Pancreas (tissue), 10 donors: ENCODE data around the gene MSLN. TPM values are rescaled to one million over a fixed set of nuclear protein-coding genes. Genes with fewer than 3 reads are reported as not detected.

Experiments used
- ATAC-seq, 4 donors: fragments of 200-7000 bp; cut with Tn5 transposase; one replicate each; pipeline versions ENCODE4 v1.8.0 to v1.9.1; 2020; ENCODE audit warnings: mild to moderate bottlenecking in 4 of 4, moderate library complexity in 4 of 4
- DNase-seq, 6 donors: peaks; one replicate each; pipeline ENCODE4 v3.0.0-alpha.2; 2020
- FAIRE-seq: peaks from 2 replicates; lab custom pipeline; 2012; peaks lifted over from hg19 to GRCh38; lab: Jason Lieb, UNC
- H3K27ac ChIP-seq, 4 donors: fragments of 200-600 bp; sonication (generic); 1 replicate in 3 of 4; 2 replicates in 1 of 4; pipeline versions ENCODE4 v1.5.0 to v1.8.0; 2020
- H3K27me3 ChIP-seq, 4 donors: fragments of 200-600 bp; one replicate each; pipeline ENCODE4 v1.8.0; 2021
- H3K36me3 ChIP-seq, 3 donors: fragments of 200-600 bp; sonication (generic) in 1 of 3; one replicate each; pipeline versions ENCODE4 v1.5.0 to v1.8.0; 2020 to 2021
- H3K4me1 ChIP-seq, 3 donors: fragments of 200-600 bp; one replicate each; pipeline ENCODE4 v1.8.0; 2021
- H3K4me3 ChIP-seq, 4 donors: fragments of 200-600 bp; sonication (generic) in 2 of 4; one replicate each; pipeline versions ENCODE4 v1.5.0 to v1.8.0; 2020 to 2021
- H3K9me3 ChIP-seq, 4 donors: fragments of 200-600 bp; one replicate each; pipeline ENCODE4 v1.8.0; 2021
- WGBS, 2 donors: extraction: QIAGEN DNeasy Blood & Tissue Kit; methylation state at CpG; one replicate each; pipeline ENCODE4 v1.1.7; 2013; 5-methylcytosine and 5-hydroxymethylcytosine counted together
- intact Hi-C, 3 donors: fragments of 100-400 bp; cut with DNase I; formaldehyde crosslinking; loops; one replicate each; pipeline versions ENCODE4 v1.11.1 to v1.14.2; 2022
- polyA plus RNA-seq, 2 donors: library from polyadenylated mRNA; stranded (reverse); fragments of 200-250 nt; gene quantifications; one replicate each; pipeline ENCODE4 v1.2.3, GENCODE V29; 2013
- total RNA-seq, 6 donors: library from RNA; stranded (reverse); fragmentation: NEBNext Ultra II Directional in 4 of 6; extraction: Animal tissue kit (Norgen Biotek cat#: 25700) in 4 of 6; gene quantifications; one replicate each; pipeline versions ENCODE4 v1.2.1 to v1.2.4, GENCODE V29; 2021 to 2023
- TF ChIP-seq, protein P1 (sequence below), 4 donors: fragments of 200-600 bp; sonication (generic) in 3 of 4; IDR thresholded peaks; one replicate each; pipeline versions ENCODE4 v1.5.0 to v1.8.0; 2021; ENCODE audit warnings: antibody characterized with exemption in 4 of 4
- donor health status: healthy with polysubstance abuse.
- donor health status: DM: no; HTN: no; CAD: no; lungs with moderate emphysema.
- donor health status: DM: no; HTN: no; CAD: no.
- donor health status: control.
- donor health status: control.
- donor health status: Bipolar disorder and iron deficiency.
- donor health status: DM: yes; HTN: yes; CAD: no.
- donor health status: DM: no; HTN: no; CAD: no.
- donor health status: DM: no; HTN: no; CAD: no.
- donor health status: DM: yes; HTN: yes; CAD: no.

The MSLN gene
- total and polyA plus RNA-seq, 8 donors: 0.35 to 4.6 (median 0.96) TPM; not detected in 1

DNA sequence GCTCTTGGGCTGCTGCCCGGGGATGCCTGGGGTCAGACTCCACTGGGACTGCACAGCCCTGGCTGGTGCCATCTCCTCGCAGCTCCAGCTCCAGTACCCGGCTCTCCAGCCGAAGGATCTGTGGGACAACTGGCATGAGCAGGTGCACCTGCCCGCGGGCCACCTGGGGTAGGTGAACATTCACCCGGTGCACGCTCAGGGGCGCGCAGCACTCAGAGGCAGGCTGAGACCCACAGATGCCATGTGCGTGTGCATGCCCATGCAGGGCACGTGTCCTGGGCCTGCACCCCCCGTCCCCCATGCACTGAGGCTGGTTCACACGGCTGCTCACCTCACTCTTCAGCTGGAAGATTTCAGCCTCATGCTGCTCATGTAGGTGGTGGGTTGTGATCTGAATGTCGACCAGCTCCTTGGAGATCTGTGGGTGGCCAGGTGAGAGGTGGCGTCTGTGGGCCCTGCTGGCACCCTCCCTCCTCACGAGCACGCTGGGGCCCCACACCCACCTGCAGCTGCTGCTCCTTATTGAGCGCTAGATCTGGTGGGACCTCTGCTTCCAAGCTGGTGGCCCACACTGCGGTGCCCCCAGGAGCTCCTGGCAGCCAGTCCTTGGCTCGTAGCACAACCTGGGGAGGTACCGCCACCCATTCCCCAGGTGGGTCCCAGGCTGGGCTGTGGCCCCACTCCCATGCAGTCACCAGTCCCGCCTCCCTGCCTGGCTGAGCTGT lies 34.9 kb upstream of the MSLN start:
- intact Hi-C loops: no loop called here
- ATAC-seq (no peak), FAIRE-seq (no peak), DNase-seq (peak in 2 of 6 donors; percentile 33 to 80)
- H3K27me3 ChIP-seq: no peaks in the 10 kb centered on the region
- H3K27ac ChIP-seq: no peak overlapping the region
- H3K4me1 ChIP-seq: peaks cover 9 to 22% (median 17%) of the 10 kb centered on the region in 3 donors
- TF ChIP-seq, protein P1, sequence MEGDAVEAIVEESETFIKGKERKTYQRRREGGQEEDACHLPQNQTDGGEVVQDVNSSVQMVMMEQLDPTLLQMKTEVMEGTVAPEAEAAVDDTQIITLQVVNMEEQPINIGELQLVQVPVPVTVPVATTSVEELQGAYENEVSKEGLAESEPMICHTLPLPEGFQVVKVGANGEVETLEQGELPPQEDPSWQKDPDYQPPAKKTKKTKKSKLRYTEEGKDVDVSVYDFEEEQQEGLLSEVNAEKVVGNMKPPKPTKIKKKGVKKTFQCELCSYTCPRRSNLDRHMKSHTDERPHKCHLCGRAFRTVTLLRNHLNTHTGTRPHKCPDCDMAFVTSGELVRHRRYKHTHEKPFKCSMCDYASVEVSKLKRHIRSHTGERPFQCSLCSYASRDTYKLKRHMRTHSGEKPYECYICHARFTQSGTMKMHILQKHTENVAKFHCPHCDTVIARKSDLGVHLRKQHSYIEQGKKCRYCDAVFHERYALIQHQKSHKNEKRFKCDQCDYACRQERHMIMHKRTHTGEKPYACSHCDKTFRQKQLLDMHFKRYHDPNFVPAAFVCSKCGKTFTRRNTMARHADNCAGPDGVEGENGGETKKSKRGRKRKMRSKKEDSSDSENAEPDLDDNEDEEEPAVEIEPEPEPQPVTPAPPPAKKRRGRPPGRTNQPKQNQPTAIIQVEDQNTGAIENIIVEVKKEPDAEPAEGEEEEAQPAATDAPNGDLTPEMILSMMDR (IDR thresholded peaks at IDR 0.05): no peak
- H3K4me3 ChIP-seq: no peak overlapping the region
- no peaks in the 10 kb centered on the region for H3K36me3 ChIP-seq
- H3K9me3 ChIP-seq: no peaks in the 10 kb centered on the region
- WGBS, 2 donors: 46 to 60% methylated on average over 23 of the region's 23 CpGs

DNA sequence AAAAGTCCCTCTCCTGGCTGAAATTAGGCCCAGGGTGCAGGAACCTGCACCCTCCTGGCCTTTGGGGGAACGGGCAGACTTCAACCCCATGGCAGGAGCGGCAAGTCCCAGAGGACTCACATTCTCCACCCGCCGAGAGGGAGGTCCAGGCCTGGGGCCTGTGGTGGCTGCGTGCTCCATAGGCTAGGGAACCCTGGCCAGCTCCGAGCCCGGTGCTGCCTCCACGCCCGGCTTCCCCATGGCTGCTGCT lies 34.4 kb upstream of the MSLN start:
- WGBS, 2 donors: 8% methylated on average over 9 of the region's 9 CpGs
- FAIRE-seq: no peak
- peak overlapping the region in 1 of 4 donors; percentile 49 for H3K4me3 ChIP-seq

DNA sequence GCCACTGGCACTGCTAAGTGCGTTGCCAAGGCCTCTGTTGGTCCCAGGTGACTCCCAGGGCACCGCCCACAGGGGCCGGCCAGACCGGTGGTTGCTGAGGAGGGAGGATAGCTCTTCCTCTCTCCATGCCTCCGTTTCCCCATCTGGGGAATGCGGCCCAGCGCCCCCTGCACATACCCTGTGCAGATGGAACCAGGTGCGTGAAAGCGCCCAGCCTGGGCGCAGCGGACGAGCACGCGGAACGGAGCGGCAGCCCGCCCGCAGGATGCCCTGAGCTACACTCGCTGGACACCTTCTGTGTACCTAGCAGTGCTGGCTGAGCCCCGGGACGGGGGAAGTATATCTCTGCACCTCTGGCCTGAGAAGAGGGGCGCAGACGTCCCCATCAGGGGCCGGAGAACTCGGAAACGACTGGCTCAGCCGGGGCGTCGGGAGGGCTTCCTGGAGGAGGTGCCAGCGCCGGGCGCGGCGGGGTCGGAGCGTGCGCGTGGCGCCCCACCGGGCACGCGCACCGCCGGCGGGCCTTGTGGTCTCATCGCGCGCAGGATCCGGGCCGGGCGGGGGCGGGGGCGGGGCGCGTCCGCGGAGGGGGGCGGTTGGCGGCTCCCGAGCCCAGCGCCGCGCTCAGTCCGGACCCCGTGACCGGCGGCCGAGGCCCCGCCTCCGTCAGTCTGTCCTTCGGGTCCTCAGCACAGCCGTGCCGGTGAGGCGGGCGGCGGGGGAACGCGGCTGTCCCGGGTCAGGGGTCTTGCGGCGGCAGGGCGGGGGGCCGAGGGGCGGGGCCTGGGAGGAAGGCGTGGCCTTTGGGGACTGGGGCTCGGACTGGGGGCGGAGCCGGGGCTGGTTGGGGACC lies 33.9 kb upstream of the MSLN start, which contains the start of the genes CCDC78 and HAGHL:
CCDC78 (minus strand) TSS at position 6 of the 853 bp plus-strand sequence. CDS start 76 bp downstream, outside the sequence.
HAGHL (plus strand) TSS at position 669 of the 853 bp plus-strand sequence. CDS start 404 bp downstream, outside the sequence.
- WGBS, 2 donors: 1 to 2% methylated on average over 38 to 88 of the region's 88 CpGs
- TF ChIP-seq, protein P1 (IDR thresholded peaks at IDR 0.05): no peak
- peak within 1 kb of the TSS; percentile 14 to 49 (median 22) for H3K4me3 ChIP-seq
- no peak within 1 kb of the TSS for H3K27ac ChIP-seq
- DNase-seq: peak in 4 of 6 donors; percentile 50 to 84 (median 74)
- H3K36me3 ChIP-seq: no peaks in the 10 kb centered on the region
- H3K4me1 ChIP-seq: peaks cover 9 to 19% (median 15%) of the 10 kb centered on the region in 3 donors
- H3K27me3 ChIP-seq: no peaks in the 10 kb centered on the region
- ATAC-seq: peak in 3 of 4 donors; percentile 21 to 62 (median 28)
- H3K9me3 ChIP-seq: no peaks in the 10 kb centered on the region
- intact Hi-C loops: no loop called here
- no peak for FAIRE-seq

More for the DNA sequence above, 34.4 kb upstream of the MSLN start:
- ATAC-seq (no peak), DNase-seq (no peak)
- Histone ChIP-seq H3K9me3 (no peaks in the 10 kb centered on the region), H3K36me3 (no peaks in the 10 kb centered on the region), H3K27me3 (no peaks in the 10 kb centered on the region), H3K4me1 (peaks cover 9 to 22% (median 17%) of the 10 kb centered on the region in 3 donors), H3K27ac (no peak overlapping the region)
- intact Hi-C loops: no loop called here
- TF ChIP-seq, protein P1 (IDR thresholded peaks at IDR 0.05): no peak

- TF ChIP-seq, protein P1 (IDR thresholded peaks at IDR 0.05): no peak
- Histone ChIP-seq H3K4me3 (peak overlapping the region; percentile 14 to 49 (median 22)), H3K9me3 (no peaks in the 10 kb centered on the region), H3K4me1 (peaks cover 9 to 16% (median 14%) of the 10 kb centered on the region in 3 donors), H3K27me3 (no peaks in the 10 kb centered on the region), H3K36me3 (peaks cover 0 to 6% (median 0%) of the 10 kb centered on the region in 3 donors), H3K27ac (no peak overlapping the region)
- 0 to 1% methylated on average over 48 to 61 of the region's 61 CpGs for WGBS, 2 donors
- FAIRE-seq: no peak
- DNase-seq: peak in 4 of 6 donors; percentile 5 to 84 (median 56)
- intact Hi-C loops: no loop called here
- peak in 2 of 4 donors; percentile 3 to 8 for ATAC-seq
Observed at GRCh38 chr16:727291-727977, 33.1 kb upstream of the MSLN start.
